Trophoblast cell (in vitro differentiated cells and primary cell): ENCODE measurements around the gene PHKB.
"Not testable (repeated sequence)": the region's sequence is repeated elsewhere in the genome, so short reads cannot be mapped to it uniquely, and the experiment has no call there.

Experiments used
- DNase-seq, 2 donors: peaks; one replicate each; pipeline ENCODE4 v3.0.0-alpha.2; 2016
- H2AFZ ChIP-seq: 2 replicates; pipeline ENCODE4 v1.6.1; 2013; ENCODE audit warnings: low read length, moderate library complexity, mild to moderate bottlenecking; ENCODE audit not compliant: insufficient read depth, poor library complexity
- H2AK5ac ChIP-seq: 2 replicates; pipeline ENCODE4 v1.6.1; 2013; ENCODE audit warnings: mild to moderate bottlenecking, low read length
- H2BK120ac ChIP-seq: 2 replicates; pipeline ENCODE4 v1.6.1; 2013; ENCODE audit warnings: low read length, mild to moderate bottlenecking, moderate library complexity; ENCODE audit not compliant: insufficient read depth, poor library complexity
- H2BK12ac ChIP-seq: 2 replicates; pipeline ENCODE4 v1.6.1; 2013; ENCODE audit warnings: mild to moderate bottlenecking, low read length, moderate library complexity
- H2BK5ac ChIP-seq: 2 replicates; pipeline ENCODE4 v1.6.1; 2013; ENCODE audit warnings: low read length, low read depth, moderate library complexity, mild to moderate bottlenecking; ENCODE audit not compliant: poor library complexity
- H3K14ac ChIP-seq: 2 replicates; pipeline ENCODE4 v1.6.1; 2013; ENCODE audit warnings: mild to moderate bottlenecking, low read length
- H3K18ac ChIP-seq: 2 replicates; pipeline ENCODE4 v1.6.1; 2013; ENCODE audit warnings: mild to moderate bottlenecking, low read length
- H3K23ac ChIP-seq: 2 replicates; pipeline ENCODE4 v1.6.1; 2013; ENCODE audit warnings: low read length
- H3K27ac ChIP-seq: 2 replicates; pipeline ENCODE4 v1.5.1; 2013; ENCODE audit warnings: low read depth, mild to moderate bottlenecking, inconsistent platforms, low read length, moderate library complexity
- H3K27me3 ChIP-seq: 2 replicates; pipeline ENCODE4 v1.6.1; 2013; ENCODE audit warnings: inconsistent platforms, mild to moderate bottlenecking, low read length, moderate library complexity; ENCODE audit not compliant: insufficient read depth
- H3K36me3 ChIP-seq, 2 experiments: 1 replicate in 1 of 2; 2 replicates in 1 of 2; pipeline ENCODE4 v1.6.1; 2013; ENCODE audit warnings: low read length in 2 of 2, mild to moderate bottlenecking in 2 of 2, moderate library complexity in 1 of 2; ENCODE audit not compliant: insufficient read depth in 2 of 2, control insufficient read depth in 1 of 2
- H3K4ac ChIP-seq: 2 replicates; pipeline ENCODE4 v1.6.1; 2013; ENCODE audit warnings: low read depth, mild to moderate bottlenecking, low read length, moderate library complexity
- H3K4me1 ChIP-seq, 2 experiments: 1 replicate in 1 of 2; 2 replicates in 1 of 2; pipeline ENCODE4 v1.6.1; 2013; ENCODE audit warnings: low read length in 2 of 2, mild to moderate bottlenecking in 2 of 2, moderate library complexity in 1 of 2; ENCODE audit not compliant: insufficient read depth in 2 of 2, control insufficient read depth in 1 of 2
- H3K4me2 ChIP-seq: 2 replicates; pipeline ENCODE4 v1.6.1; 2013; ENCODE audit warnings: inconsistent platforms, mild to moderate bottlenecking, low read length, moderate library complexity
- H3K4me3 ChIP-seq: 2 replicates; pipeline ENCODE4 v1.5.1; 2013; ENCODE audit warnings: mild to moderate bottlenecking, low read depth, low read length, inconsistent platforms
- H3K79me1 ChIP-seq: one replicate; pipeline ENCODE4 v1.6.1; 2013; ENCODE audit warnings: low read length
- H3K79me2 ChIP-seq: 2 replicates; pipeline ENCODE4 v1.6.1; 2013; ENCODE audit warnings: low read length, mild to moderate bottlenecking; ENCODE audit not compliant: control insufficient read depth, insufficient read depth, poor library complexity
- H3K9ac ChIP-seq: 2 replicates; pipeline ENCODE4 v1.6.1; 2013; ENCODE audit warnings: mild to moderate bottlenecking, low read length
- H3K9me3 ChIP-seq: 2 replicates; pipeline ENCODE4 v1.6.1; 2013; ENCODE audit warnings: low read depth, mild to moderate bottlenecking, control low read depth, inconsistent platforms, low read length; ENCODE audit not compliant: insufficient read depth
- H4K12ac ChIP-seq: 2 replicates; pipeline ENCODE4 v1.6.1; 2013; ENCODE audit warnings: low read depth, mild to moderate bottlenecking, low read length, moderate library complexity
- H4K8ac ChIP-seq: 2 replicates; pipeline ENCODE4 v1.6.1; 2013; ENCODE audit warnings: low read depth, mild to moderate bottlenecking, low read length, moderate library complexity
- H4K91ac ChIP-seq: one replicate; pipeline ENCODE4 v1.6.1; 2013; ENCODE audit warnings: low read depth, mild to moderate bottlenecking, low read length, moderate library complexity
- WGBS: extraction: QIAGEN DNeasy Blood & Tissue Kit; methylation state at CpG from one replicate; pipeline ENCODE4 v1.1.7; 2013; ENCODE audit warnings: missing lambda C conversion rate; ENCODE audit not compliant: insufficient read length, insufficient coverage; ENCODE audit errors: extremely low coverage; 5-methylcytosine and 5-hydroxymethylcytosine counted together

PHKB gene

DNA sequence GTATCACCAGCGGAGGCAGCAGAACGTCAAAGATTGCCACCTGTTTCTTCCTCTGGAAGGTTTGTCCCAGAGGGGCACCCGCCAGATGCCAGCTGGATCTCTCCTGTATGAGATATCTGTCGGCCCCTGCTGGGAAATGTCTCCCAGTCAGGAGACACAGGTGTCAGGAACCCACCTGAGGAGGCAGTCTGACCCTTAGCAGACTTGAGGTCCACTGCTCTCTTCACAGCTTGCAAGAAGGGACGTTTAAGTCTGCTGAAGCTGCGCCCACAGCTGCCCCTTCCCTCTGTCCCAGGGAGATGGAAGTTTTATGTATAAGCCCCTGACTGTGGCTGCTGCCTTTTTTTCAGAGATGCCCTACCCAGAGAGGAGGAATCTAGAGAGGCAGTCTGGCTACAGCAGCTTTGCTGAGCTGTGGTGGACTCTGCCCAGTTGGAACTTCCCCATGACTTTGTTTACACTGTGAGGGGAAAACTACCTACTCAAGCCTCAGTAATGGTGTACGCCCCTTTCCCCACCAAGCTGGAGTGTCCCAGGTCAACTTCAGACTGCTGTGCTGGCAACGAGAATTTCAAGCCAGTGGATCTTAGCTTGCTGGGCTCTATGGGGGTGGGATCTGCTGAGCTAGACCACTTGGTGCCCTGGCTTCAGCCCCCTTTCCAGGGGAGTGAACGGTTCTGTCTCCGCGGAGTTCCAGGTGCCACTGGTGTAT is 92.9 kb downstream of the PHKB start:
- no CpG with 5 or more reads among the region's 11 CpGs for WGBS
- H3K4ac ChIP-seq, result no peak overlapping the region

DNA sequence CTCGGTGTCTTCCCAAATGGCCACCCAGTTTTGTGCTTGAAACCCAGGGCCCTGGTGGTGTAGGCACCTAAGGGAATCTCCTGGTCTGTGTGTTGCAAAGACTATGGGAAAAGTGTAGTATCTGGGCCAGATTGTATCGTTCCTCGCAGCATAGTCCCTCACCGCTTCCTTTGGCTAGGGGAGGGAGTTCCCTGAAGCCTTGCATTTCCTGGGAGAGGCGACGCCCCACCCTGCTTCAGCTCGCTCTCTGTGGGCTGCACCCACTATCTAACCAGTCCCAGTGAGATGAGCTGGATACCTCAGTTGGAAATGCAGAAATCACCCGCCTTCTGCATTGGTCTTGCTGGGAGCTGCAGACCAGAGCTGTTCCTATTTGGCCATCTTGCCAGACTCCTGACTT is 93.5 kb downstream of the PHKB start:
- H3K4me1 ChIP-seq, H2BK120ac ChIP-seq, H3K18ac ChIP-seq, H2BK5ac ChIP-seq, H3K14ac ChIP-seq, H3K4me2 ChIP-seq, H2AK5ac ChIP-seq, H3K79me2 ChIP-seq, H3K27ac ChIP-seq, H3K9me3 ChIP-seq, H3K23ac ChIP-seq, H3K4ac ChIP-seq, H3K79me1 ChIP-seq, H4K8ac ChIP-seq, H2BK12ac ChIP-seq, H2AFZ ChIP-seq, H4K12ac ChIP-seq, H3K4me3 ChIP-seq, H3K36me3 ChIP-seq, H3K27me3 ChIP-seq, H3K9ac ChIP-seq, DNase-seq, H4K91ac ChIP-seq: not testable (repeated sequence)
- no CpG with 5 or more reads among the region's 8 CpGs for WGBS

More for the DNA sequence above, 92.9 kb downstream of the PHKB start:
- H3K18ac ChIP-seq, result no peak overlapping the region
- no peak overlapping the region for H3K4me3 ChIP-seq
- H4K91ac ChIP-seq, result no peak overlapping the region
- no peak overlapping the region for H3K23ac ChIP-seq
- no peak overlapping the region for H3K4me2 ChIP-seq
- H4K8ac ChIP-seq, result no peak overlapping the region
- no peaks in the 10 kb centered on the region for H3K79me2 ChIP-seq
- H3K27me3 ChIP-seq, result no peaks in the 10 kb centered on the region
- no peak overlapping the region for H3K14ac ChIP-seq
- no peaks in the 10 kb centered on the region for H3K9me3 ChIP-seq
- H3K4me1 ChIP-seq, result no peaks in the 10 kb centered on the region
- peaks cover 2 to 6% of the 10 kb centered on the region in 2 experiments for H3K36me3 ChIP-seq
- no peak overlapping the region for H3K9ac ChIP-seq
- H2BK12ac ChIP-seq, result no peak overlapping the region
- no peak overlapping the region for H2BK5ac ChIP-seq
- no peak overlapping the region for H2AFZ ChIP-seq
- no peak overlapping the region for H4K12ac ChIP-seq
- no peak for DNase-seq
- H3K79me1 ChIP-seq, result no peaks in the 10 kb centered on the region
- no peak overlapping the region for H3K27ac ChIP-seq
- no peak overlapping the region for H2AK5ac ChIP-seq
- H2BK120ac ChIP-seq, result no peak overlapping the region

DNA sequence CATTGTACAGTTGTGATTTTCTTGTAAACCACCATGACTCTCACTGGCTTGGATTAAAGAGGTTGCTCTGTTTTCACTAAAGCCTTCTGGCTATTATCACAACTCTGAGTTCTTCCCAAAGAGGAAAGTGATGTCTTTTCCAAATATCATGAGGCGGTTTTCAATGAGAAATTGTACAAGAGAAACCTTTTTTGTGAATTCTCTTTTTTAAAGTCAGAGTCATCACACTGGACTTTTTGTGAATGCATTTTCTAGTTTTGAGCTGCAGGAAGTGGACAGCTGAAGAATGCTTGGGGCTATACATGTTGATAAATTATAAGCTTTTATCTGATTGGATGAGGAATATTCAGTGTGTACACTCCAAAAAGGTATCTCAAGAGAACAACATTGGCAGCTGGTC is 100.2 kb downstream of the PHKB start:
- no peak overlapping the region for H3K4me2 ChIP-seq
- no peak for DNase-seq
- no peak overlapping the region for H2BK120ac ChIP-seq
- no peak overlapping the region for H3K9ac ChIP-seq
- H3K4me1 ChIP-seq, result no peaks in the 10 kb centered on the region
- H3K79me1 ChIP-seq, result no peaks in the 10 kb centered on the region
- H3K27ac ChIP-seq, result no peak overlapping the region
- no peaks in the 10 kb centered on the region for H3K36me3 ChIP-seq
- H4K8ac ChIP-seq, result no peak overlapping the region
- H3K14ac ChIP-seq, result no peak overlapping the region
- no peak overlapping the region for H2AFZ ChIP-seq
- H3K79me2 ChIP-seq, result no peaks in the 10 kb centered on the region
- H3K9me3 ChIP-seq, result no peaks in the 10 kb centered on the region
- no peak overlapping the region for H3K18ac ChIP-seq
- no peak overlapping the region for H2BK12ac ChIP-seq
- H4K91ac ChIP-seq, result no peak overlapping the region
- H2BK5ac ChIP-seq, result no peak overlapping the region
- H3K27me3 ChIP-seq, result no peaks in the 10 kb centered on the region
- H3K23ac ChIP-seq, result no peak overlapping the region
- H3K4me3 ChIP-seq, result no peak overlapping the region
- H2AK5ac ChIP-seq, result no peak overlapping the region
- H4K12ac ChIP-seq, result no peak overlapping the region
- no CpG with 5 or more reads among the region's 1 CpG for WGBS
- H3K4ac ChIP-seq, result no peak overlapping the region

DNA sequence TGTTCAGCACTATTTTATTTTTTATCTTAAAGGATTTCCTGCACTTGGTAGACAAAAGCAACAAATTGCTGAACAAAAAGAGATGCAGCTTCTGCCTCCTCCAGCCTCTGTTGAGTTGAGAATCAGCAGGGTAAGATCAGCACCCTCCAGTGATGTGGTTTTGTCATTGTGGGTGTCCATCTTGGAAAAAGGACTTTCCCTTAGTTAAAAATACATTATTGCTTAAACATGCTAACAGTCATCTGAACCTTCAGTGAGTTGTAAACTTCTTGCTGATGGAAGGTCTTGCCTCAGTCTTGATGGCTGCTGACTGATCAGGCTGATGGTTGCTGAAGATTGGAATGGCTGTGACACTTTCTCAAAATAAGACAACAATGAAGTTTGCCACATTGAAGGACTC is 101.2 kb downstream of the PHKB start:
- no peak for DNase-seq
- no peak overlapping the region for H2BK5ac ChIP-seq
- H3K27me3 ChIP-seq, result no peaks in the 10 kb centered on the region
- H3K14ac ChIP-seq, result no peak overlapping the region
- no peak overlapping the region for H2BK120ac ChIP-seq
- no peak overlapping the region for H3K4me3 ChIP-seq
- no peaks in the 10 kb centered on the region for H3K36me3 ChIP-seq
- no peak overlapping the region for H4K91ac ChIP-seq
- H3K79me1 ChIP-seq, result no peaks in the 10 kb centered on the region
- no peak overlapping the region for H2BK12ac ChIP-seq
- no peak overlapping the region for H3K27ac ChIP-seq
- H3K18ac ChIP-seq, result no peak overlapping the region
- H4K12ac ChIP-seq, result no peak overlapping the region
- no peaks in the 10 kb centered on the region for H3K4me1 ChIP-seq
- H3K23ac ChIP-seq, result no peak overlapping the region
- no peaks in the 10 kb centered on the region for H3K79me2 ChIP-seq
- H3K4me2 ChIP-seq, result no peak overlapping the region
- no peak overlapping the region for H4K8ac ChIP-seq
- H3K9ac ChIP-seq, result no peak overlapping the region
- H3K9me3 ChIP-seq, result no peaks in the 10 kb centered on the region
- no peak overlapping the region for H2AK5ac ChIP-seq
- no peak overlapping the region for H2AFZ ChIP-seq
- H3K4ac ChIP-seq, result no peak overlapping the region
